Vein endothelial cell (primary cell): ENCODE results near the gene PPAT. TPM values are rescaled to one million over a fixed set of nuclear protein-coding genes. Genes with fewer than 3 reads are reported as not detected.

Source experiments
- total RNA-seq: library from RNA; depleted of rRNA; stranded (reverse); fragments of >200 nt; gene quantifications from 2 replicates; pipeline ENCODE4 v1.2.3, GENCODE V29; 2012

The PPAT gene
- 15.0 and 23.0 TPM in 2 replicates for total RNA-seq

DNA sequence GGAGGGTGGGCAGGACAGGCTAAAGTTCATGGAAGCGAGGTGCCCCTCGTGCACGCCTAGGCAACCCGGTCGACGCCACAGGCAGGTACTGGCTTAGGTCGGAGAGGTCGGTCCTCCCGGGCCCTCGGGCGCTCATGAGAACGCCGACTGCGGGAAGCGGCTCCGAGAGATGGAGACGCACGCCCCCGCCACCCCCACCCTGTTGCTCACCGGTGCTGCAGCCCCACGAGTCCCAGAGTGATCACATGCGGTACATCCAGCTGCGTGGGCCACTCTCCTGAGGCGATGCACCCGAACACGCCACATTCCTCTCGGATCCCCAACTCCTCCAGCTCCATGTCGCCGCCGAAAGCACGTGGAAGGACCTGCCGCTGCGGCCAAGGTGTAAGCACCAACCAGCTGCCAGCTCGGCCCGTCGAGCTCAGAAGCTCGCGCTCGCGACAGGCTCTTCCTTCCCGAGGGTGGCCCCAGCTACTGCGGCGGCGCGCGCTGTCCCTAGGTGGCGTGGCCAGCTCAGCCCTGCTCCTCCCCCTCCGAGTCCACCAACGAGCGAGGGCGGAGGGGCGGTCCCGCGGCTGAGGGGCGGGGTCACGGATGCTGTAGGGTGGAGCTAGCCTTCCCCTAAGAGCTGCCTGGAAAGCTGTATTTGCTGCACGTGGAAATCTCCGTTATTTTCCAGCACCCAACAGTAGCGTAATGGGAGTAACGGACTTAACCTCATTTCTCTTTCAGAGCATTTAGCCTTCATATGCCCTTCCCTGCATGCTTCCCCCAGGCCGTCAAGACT, at the start of gene PPAT:
PPAT (minus strand) TSS at position 476 of the 787 bp plus-strand sequence; CDS start at position 338, 138 bp downstream.

DNA sequence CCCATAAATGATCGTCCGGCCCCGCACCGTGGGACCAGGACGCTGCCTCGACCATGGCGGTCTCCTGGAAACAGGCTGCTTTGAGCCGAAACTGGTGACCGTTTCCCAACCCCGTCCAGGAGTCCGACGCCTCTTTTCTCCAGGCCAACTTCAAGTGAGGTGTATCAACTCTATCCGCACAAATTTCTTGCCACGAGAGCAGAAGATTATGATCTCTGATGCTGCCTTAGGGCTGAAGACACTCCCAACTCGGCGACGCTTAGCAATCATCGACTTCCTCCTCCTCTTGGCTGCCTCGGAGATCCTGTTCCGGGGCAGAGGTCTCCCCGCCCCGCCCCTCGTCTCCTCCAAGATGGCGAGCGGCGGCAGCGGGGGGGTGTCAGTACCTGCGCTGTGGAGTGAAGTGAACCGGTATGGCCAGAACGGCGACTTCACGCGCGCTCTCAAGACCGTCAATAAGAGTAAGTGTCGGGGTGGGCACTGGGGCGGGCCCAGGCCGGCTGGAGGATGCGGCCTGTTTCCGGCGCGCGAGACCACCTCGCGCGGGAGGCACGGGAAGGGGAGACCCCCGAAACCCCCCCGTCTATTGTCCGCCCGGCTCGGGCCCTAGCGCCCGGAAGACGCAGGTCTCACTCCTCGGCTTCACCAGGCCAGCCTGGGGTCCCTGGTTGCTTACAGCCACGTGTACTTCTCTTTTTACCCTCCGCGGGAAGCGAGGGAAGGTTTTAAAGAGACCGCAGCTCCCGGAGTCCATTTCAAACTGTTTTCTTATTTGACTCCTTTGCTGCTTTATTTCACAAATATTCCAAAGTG, 32.1 kb upstream of the PPAT start, which contains the start of gene SRP72:
SRP72 (plus strand) TSS at position 334 of the 813 bp plus-strand sequence; CDS start at position 353, 19 bp downstream.

DNA sequence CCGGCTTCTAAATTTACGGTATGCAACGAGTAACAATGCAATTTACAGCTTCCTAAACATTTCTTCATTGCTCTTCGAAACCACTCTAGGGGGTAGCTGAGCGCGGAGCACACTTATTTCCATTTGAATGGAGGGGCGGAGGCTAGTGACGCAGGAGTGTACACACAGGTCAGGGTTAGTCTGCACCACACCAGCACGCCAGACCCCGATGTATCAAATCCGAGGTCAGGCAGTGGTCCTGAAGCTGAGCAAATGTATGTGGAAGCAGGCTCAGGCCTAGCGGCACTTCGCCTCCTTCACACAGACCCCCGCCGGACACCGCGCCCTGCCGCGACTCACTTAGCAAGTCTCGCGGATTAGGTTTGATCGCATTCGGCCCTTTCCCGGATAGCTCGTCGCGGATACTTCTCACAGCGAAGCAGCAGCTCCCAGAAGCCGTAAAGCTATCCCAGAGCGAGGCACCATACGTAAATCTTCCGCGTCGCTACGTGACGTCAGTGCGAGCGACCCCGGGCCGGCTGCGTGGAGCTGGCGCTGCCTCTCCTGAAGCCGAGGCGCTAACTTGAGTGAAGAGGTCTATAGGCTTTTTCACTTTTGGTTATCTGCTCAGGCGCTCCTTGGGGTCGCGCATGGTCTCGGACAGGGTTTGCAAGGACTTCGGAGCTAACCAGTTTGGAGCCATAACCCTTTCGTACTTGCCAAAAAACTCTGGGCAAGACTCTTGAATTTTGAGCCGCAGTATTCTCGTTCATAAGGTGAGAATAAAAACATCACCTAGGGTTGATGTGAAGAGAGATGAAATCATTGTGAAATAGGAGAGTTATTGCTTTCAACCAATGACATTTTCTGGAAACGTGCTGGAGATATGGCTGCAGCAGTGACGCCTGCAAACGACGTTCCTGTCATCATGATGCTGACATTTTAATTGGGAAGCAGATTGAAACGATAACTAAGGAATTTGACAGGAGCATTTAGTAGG, 48.1 kb downstream of the PPAT start, which contains the start of gene AASDH:
AASDH (minus strand) TSS at position 469 of the 979 bp plus-strand sequence. CDS start 3,192 bp downstream, outside the sequence.

Other genes with a start within 250 kb of the PPAT start
- gene AASDH, start 48.1 kb downstream of the PPAT start, total RNA-seq: 9.5 and 10.5 TPM in 2 replicates
- 40.5 and 76.5 TPM in 2 replicates for gene PAICS, start 645 bp upstream of the PPAT start, total RNA-seq
- gene SRP72, start 32.0 kb upstream of the PPAT start, total RNA-seq: 79.0 and 140 TPM in 2 replicates
- 0.19 and 0.33 TPM in 2 replicates for gene ARL9, start 70.2 kb upstream of the PPAT start, total RNA-seq
- 10.5 and 20.6 TPM in 2 replicates for gene HOPX, start 245.7 kb upstream of the PPAT start, total RNA-seq